ENCODE results near the gene SYNE1. TPM values are rescaled to one million over a fixed set of nuclear protein-coding genes. Genes with fewer than 3 reads are reported as not detected.

SYNE1 gene
- total RNA-seq, 1 donor from 2014 or later, result 12.7 TPM

- Mint-ChIP-seq H3K9me3 (ENCODE audit: unreplicated experiment) (no peaks in the 10 kb centered on the region), H3K4me3 (ENCODE audit: unreplicated experiment) (no peak overlapping the region), H3K27me3 (ENCODE audit: unreplicated experiment) (no peaks in the 10 kb centered on the region), H3K36me3 (ENCODE audit: low read depth, unreplicated experiment) (no peaks in the 10 kb centered on the region), H3K4me1 (ENCODE audit: unreplicated experiment) (no peaks in the 10 kb centered on the region), H3K27ac (ENCODE audit: unreplicated experiment) (no peak overlapping the region)
- DNase-seq (ENCODE audit: low spot score), result no peak
- TF ChIP-seq, protein P1, sequence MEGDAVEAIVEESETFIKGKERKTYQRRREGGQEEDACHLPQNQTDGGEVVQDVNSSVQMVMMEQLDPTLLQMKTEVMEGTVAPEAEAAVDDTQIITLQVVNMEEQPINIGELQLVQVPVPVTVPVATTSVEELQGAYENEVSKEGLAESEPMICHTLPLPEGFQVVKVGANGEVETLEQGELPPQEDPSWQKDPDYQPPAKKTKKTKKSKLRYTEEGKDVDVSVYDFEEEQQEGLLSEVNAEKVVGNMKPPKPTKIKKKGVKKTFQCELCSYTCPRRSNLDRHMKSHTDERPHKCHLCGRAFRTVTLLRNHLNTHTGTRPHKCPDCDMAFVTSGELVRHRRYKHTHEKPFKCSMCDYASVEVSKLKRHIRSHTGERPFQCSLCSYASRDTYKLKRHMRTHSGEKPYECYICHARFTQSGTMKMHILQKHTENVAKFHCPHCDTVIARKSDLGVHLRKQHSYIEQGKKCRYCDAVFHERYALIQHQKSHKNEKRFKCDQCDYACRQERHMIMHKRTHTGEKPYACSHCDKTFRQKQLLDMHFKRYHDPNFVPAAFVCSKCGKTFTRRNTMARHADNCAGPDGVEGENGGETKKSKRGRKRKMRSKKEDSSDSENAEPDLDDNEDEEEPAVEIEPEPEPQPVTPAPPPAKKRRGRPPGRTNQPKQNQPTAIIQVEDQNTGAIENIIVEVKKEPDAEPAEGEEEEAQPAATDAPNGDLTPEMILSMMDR (IDR thresholded peaks at IDR 0.05; ENCODE audit: unreplicated experiment), result no peak
Observed at GRCh38 chr6:152509916-152510315, 127.2 kb downstream of the SYNE1 start.

DNA sequence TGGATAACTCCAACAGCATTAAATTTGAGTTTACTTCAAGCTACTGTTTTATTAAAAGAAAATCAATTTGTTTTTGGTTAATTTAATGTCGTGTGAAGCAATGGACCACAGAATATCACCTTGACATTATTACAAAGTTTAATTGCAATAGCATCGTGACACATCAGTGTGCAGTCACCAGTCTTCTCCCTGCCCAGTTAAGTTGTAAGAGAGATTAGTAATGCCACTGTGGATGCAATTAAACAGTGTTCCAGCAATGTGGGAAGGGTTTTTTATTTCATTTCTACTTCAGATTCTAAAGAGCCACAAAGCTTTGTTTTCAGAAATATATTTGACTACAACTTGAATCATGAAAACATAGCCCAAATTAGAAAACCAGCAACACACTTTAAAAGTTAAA is 128.7 kb downstream of the SYNE1 start:
- no peaks in the 10 kb centered on the region for H3K27me3 Mint-ChIP-seq (ENCODE audit: unreplicated experiment)
- TF ChIP-seq, protein P1 (IDR thresholded peaks at IDR 0.05; ENCODE audit: unreplicated experiment), result no peak
- DNase-seq (ENCODE audit: low spot score), result no peak
- H3K4me1 Mint-ChIP-seq (ENCODE audit: unreplicated experiment), result no peaks in the 10 kb centered on the region
- no peaks in the 10 kb centered on the region for H3K36me3 Mint-ChIP-seq (ENCODE audit: low read depth, unreplicated experiment)
- no peaks in the 10 kb centered on the region for H3K9me3 Mint-ChIP-seq (ENCODE audit: unreplicated experiment)
- no peak overlapping the region for H3K27ac Mint-ChIP-seq (ENCODE audit: unreplicated experiment)
- no peak overlapping the region for H3K4me3 Mint-ChIP-seq (ENCODE audit: unreplicated experiment)

DNA sequence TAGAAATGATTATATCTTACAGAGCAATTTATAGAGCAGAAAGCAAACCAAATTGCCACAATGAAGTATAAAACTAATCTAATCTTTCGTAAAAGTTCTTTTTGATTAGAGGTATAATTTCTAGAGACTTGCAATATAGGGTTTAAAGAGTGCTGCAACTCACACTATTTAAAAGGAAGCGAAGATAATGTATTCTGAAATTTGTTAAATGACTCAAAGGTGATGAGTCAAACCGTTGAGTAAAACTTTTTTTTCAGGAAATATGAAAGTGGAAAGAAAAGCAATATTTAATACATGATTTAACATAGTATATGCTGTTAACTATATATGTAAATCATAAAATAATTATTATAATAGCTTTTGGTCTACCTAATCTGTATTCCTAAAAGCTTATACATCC is 133.6 kb downstream of the SYNE1 start:
- Mint-ChIP-seq H3K4me1 (ENCODE audit: unreplicated experiment) (no peaks in the 10 kb centered on the region), H3K36me3 (ENCODE audit: low read depth, unreplicated experiment) (no peaks in the 10 kb centered on the region), H3K9me3 (ENCODE audit: unreplicated experiment) (no peaks in the 10 kb centered on the region), H3K27me3 (ENCODE audit: unreplicated experiment) (peaks cover 1% of the 10 kb centered on the region), H3K27ac (ENCODE audit: unreplicated experiment) (no peak overlapping the region), H3K4me3 (ENCODE audit: unreplicated experiment) (no peak overlapping the region)
- TF ChIP-seq, protein P1 (IDR thresholded peaks at IDR 0.05; ENCODE audit: unreplicated experiment), result no peak
- DNase-seq (ENCODE audit: low spot score), result no peak

- no peak overlapping the region for H3K27ac Mint-ChIP-seq (ENCODE audit: unreplicated experiment)
- no peak for DNase-seq (ENCODE audit: low spot score)
- H3K9me3 Mint-ChIP-seq (ENCODE audit: unreplicated experiment), result no peaks in the 10 kb centered on the region
- TF ChIP-seq, protein P1 (IDR thresholded peaks at IDR 0.05; ENCODE audit: unreplicated experiment), result no peak
- H3K36me3 Mint-ChIP-seq (ENCODE audit: low read depth, unreplicated experiment), result no peaks in the 10 kb centered on the region
- H3K27me3 Mint-ChIP-seq (ENCODE audit: unreplicated experiment), result peaks cover 1% of the 10 kb centered on the region
- no peaks in the 10 kb centered on the region for H3K4me1 Mint-ChIP-seq (ENCODE audit: unreplicated experiment)
- H3K4me3 Mint-ChIP-seq (ENCODE audit: unreplicated experiment), result no peak overlapping the region
Observed at GRCh38 chr6:152502421-152503188, 134.6 kb downstream of the SYNE1 start.

DNA sequence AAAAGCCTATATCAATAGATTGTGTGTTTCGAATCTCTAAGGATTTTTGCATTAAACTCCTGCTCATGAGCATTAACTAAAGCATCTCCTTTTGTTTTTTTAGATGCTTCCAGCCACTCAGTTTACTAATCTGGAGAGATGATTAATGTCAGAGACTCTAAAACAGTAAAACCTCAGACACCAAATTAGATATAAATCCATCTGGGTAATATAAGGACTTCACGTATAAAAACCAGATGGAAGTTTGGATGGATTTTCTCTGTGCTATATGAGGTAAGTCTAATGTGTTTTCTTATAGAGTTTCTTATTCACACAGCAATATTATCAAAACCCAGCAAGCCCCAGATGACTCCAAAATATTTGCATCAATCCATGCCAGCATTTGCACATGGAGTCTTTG is 137.2 kb downstream of the SYNE1 start:
- no peaks in the 10 kb centered on the region for H3K36me3 Mint-ChIP-seq (ENCODE audit: low read depth, unreplicated experiment)
- no peaks in the 10 kb centered on the region for H3K9me3 Mint-ChIP-seq (ENCODE audit: unreplicated experiment)
- TF ChIP-seq, protein P1 (IDR thresholded peaks at IDR 0.05; ENCODE audit: unreplicated experiment), result no peak
- H3K4me1 Mint-ChIP-seq (ENCODE audit: unreplicated experiment), result no peaks in the 10 kb centered on the region
- peaks cover 1% of the 10 kb centered on the region for H3K27me3 Mint-ChIP-seq (ENCODE audit: unreplicated experiment)
- H3K27ac Mint-ChIP-seq (ENCODE audit: unreplicated experiment), result no peak overlapping the region
- no peak for DNase-seq (ENCODE audit: low spot score)
- H3K4me3 Mint-ChIP-seq (ENCODE audit: unreplicated experiment), result no peak overlapping the region

Data from endothelial cell (in vitro differentiated cells).